IMR-90 (cell line): ENCODE data around the gene DUSP6.

ENCODE experiments used
- BHLHE40 ChIP-seq: fragments of 150-350 bp; IDR thresholded peaks from 2 replicates; pipeline ENCODE4 v1.6.1; 2016; ENCODE audit warnings: mild to moderate bottlenecking, low read depth, low read length
- CHD1 ChIP-seq: IDR thresholded peaks from 2 replicates; pipeline ENCODE4 v1.6.1; 2012; ENCODE audit warnings: low read depth, low read length, improper control_type of control experiment
- FOS ChIP-seq: fragments of 150-350 bp; IDR thresholded peaks from 2 replicates; pipeline ENCODE4 v1.6.1; 2016; ENCODE audit warnings: low read depth, low read length
- MAZ ChIP-seq: IDR thresholded peaks from 2 replicates; pipeline ENCODE4 v1.6.1; 2012; ENCODE audit warnings: low read depth, mild to moderate bottlenecking, low read length, improper control_type of control experiment, moderate library complexity, borderline replicate concordance
- NFE2L2 ChIP-seq: fragments of 150-350 bp; IDR thresholded peaks from 2 replicates; pipeline ENCODE4 v1.6.1; 2016; ENCODE audit warnings: low read depth, mild to moderate bottlenecking, low read length
- POLR2A ChIP-seq: IDR thresholded peaks from 2 replicates; pipeline ENCODE4 v1.6.1; 2012; ENCODE audit warnings: mild to moderate bottlenecking, low read depth, low read length
- RCOR1 ChIP-seq: IDR thresholded peaks from 2 replicates; pipeline ENCODE4 v1.6.1; 2012; ENCODE audit warnings: mild to moderate bottlenecking, low read length, improper control_type of control experiment; ENCODE audit not compliant: insufficient replicate concordance
- RFX5 ChIP-seq: IDR thresholded peaks from 2 replicates; pipeline ENCODE4 v1.8.0; 2012; ENCODE audit warnings: low read depth, mild to moderate bottlenecking, low read length, moderate library complexity
- TF ChIP-seq, protein P1 (sequence below): conservative IDR thresholded peaks from 2 replicates; pipeline ENCODE4 v1.5.1; 2012; ENCODE audit warnings: mild to moderate bottlenecking, low read depth, low read length, improper control_type of control experiment
- TF ChIP-seq, protein P2 (sequence below): fragments of 150-350 bp; IDR thresholded peaks from 2 replicates; pipeline ENCODE4 v1.6.1; 2017; ENCODE audit warnings: mild to moderate bottlenecking, antibody characterized with exemption, low read length, low read depth

DNA sequence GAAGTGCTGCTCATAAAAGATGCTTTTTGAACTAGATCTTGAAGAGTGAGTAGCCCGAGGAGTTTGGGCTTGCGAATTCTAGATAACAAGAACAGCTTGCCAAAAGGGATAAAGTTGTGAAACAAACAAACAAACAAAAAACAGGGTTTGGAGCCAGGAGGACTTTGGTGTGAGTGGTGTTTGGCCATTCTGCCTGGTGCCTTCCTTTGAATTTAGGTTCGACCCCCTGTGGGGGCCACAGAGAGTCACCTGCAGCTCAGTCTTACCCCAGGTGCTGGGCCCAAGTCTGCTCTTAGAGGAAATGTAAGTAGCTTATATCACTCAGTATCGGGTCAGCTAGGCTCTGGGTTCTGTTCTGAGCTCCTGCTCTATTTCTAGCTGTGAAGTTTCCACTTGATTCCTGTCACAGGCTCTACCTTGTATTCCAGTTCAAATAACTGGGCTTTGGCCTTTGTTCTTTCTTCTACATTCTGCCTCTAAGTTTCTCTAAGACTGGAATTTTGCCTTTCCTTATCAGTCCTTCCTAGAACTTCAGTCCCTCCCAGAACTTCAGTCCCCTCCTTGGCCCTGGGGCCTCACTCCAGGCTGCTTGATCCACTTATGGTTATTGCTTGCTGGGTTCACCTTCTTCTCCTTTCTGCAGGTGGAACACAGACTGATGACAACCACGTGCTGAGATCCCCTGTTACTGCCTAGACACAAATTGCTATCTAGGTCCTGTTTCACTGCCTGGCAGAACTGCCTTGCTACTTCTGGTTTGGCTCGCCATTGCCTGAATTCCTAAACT, 20.5 kb upstream of the DUSP6 start:
- TF ChIP-seq RCOR1 (no peak), POLR2A (no peak), BHLHE40 (no peak), CHD1 (no peak), RFX5 (no peak), MAZ (no peak), NFE2L2 (no peak), FOS (no peak)
- TF ChIP-seq, protein P1, sequence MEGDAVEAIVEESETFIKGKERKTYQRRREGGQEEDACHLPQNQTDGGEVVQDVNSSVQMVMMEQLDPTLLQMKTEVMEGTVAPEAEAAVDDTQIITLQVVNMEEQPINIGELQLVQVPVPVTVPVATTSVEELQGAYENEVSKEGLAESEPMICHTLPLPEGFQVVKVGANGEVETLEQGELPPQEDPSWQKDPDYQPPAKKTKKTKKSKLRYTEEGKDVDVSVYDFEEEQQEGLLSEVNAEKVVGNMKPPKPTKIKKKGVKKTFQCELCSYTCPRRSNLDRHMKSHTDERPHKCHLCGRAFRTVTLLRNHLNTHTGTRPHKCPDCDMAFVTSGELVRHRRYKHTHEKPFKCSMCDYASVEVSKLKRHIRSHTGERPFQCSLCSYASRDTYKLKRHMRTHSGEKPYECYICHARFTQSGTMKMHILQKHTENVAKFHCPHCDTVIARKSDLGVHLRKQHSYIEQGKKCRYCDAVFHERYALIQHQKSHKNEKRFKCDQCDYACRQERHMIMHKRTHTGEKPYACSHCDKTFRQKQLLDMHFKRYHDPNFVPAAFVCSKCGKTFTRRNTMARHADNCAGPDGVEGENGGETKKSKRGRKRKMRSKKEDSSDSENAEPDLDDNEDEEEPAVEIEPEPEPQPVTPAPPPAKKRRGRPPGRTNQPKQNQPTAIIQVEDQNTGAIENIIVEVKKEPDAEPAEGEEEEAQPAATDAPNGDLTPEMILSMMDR = no peak
- TF ChIP-seq, protein P2, sequence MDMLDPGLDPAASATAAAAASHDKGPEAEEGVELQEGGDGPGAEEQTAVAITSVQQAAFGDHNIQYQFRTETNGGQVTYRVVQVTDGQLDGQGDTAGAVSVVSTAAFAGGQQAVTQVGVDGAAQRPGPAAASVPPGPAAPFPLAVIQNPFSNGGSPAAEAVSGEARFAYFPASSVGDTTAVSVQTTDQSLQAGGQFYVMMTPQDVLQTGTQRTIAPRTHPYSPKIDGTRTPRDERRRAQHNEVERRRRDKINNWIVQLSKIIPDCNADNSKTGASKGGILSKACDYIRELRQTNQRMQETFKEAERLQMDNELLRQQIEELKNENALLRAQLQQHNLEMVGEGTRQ = no peak
